ENCODE data around the gene ARID1B. TPM values are rescaled to one million over a fixed set of nuclear protein-coding genes. Genes with fewer than 3 reads are reported as not detected.
A peak's percentile ranks its signal among the peaks of the same experiment; 100 is the strongest.

ARID1B gene
- total RNA-seq, 2 donors from 2014 or later = 66.7 to 67.3 TPM

GRCh38 chr6:157151989-157152388, 374.8 kb downstream of the ARID1B start:
- Mint-ChIP-seq H3K27me3 (no peaks in the 10 kb centered on the region), H3K27ac (peak overlapping the region; percentile 11), H3K36me3 (ENCODE audit: low read depth) (peaks cover 65% of the 10 kb centered on the region), H3K4me1 (peaks cover 8% of the 10 kb centered on the region), H3K9me3 (no peaks in the 10 kb centered on the region), H3K4me3 (no peak overlapping the region)
- ATAC-seq (replicated peaks) = no peak

GRCh38 chr6:157152556-157152955, 375.4 kb downstream of the ARID1B start:
- no peak overlapping the region for H3K4me3 Mint-ChIP-seq
- peaks cover 8% of the 10 kb centered on the region for H3K4me1 Mint-ChIP-seq
- H3K27ac Mint-ChIP-seq = no peak overlapping the region
- no peak for ATAC-seq (replicated peaks)
- H3K9me3 Mint-ChIP-seq = no peaks in the 10 kb centered on the region
- peaks cover 70% of the 10 kb centered on the region for H3K36me3 Mint-ChIP-seq (ENCODE audit: low read depth)
- H3K27me3 Mint-ChIP-seq = no peaks in the 10 kb centered on the region

- H3K27me3 Mint-ChIP-seq = no peaks in the 10 kb centered on the region
- peaks cover 49% of the 10 kb centered on the region for H3K36me3 Mint-ChIP-seq (ENCODE audit: low read depth)
- H3K9me3 Mint-ChIP-seq = no peaks in the 10 kb centered on the region
- ATAC-seq (replicated peaks) = no peak
- peaks cover 5% of the 10 kb centered on the region for H3K4me1 Mint-ChIP-seq
- no peak overlapping the region for H3K4me3 Mint-ChIP-seq
- H3K27ac Mint-ChIP-seq = peak overlapping the region; percentile 58
These were observed 378.6 kb downstream of the ARID1B start for GRCh38 chr6:157155804-157156203.

- H3K4me3 Mint-ChIP-seq = no peak overlapping the region
- H3K4me1 Mint-ChIP-seq = peaks cover 5% of the 10 kb centered on the region
These were observed 380.1 kb downstream of the ARID1B start for GRCh38 chr6:157157258-157157657.

GRCh38 chr6:157158456-157158855, 381.3 kb downstream of the ARID1B start:
- H3K27me3 Mint-ChIP-seq = no peaks in the 10 kb centered on the region
- H3K27ac Mint-ChIP-seq = no peak overlapping the region
- no peak for ATAC-seq (replicated peaks)
- no peak overlapping the region for H3K4me3 Mint-ChIP-seq
- no peaks in the 10 kb centered on the region for H3K9me3 Mint-ChIP-seq
- peaks cover 30% of the 10 kb centered on the region for H3K36me3 Mint-ChIP-seq (ENCODE audit: low read depth)
- peaks cover 5% of the 10 kb centered on the region for H3K4me1 Mint-ChIP-seq

More at GRCh38 chr6:157157258-157157657, 380.1 kb downstream of the ARID1B start:
- H3K36me3 Mint-ChIP-seq (ENCODE audit: low read depth) = peaks cover 37% of the 10 kb centered on the region
- H3K27ac Mint-ChIP-seq = no peak overlapping the region
- H3K9me3 Mint-ChIP-seq = no peaks in the 10 kb centered on the region
- H3K27me3 Mint-ChIP-seq = no peaks in the 10 kb centered on the region
- no peak for ATAC-seq (replicated peaks)

GRCh38 chr6:157158897-157159296, 381.7 kb downstream of the ARID1B start:
- H3K4me1 Mint-ChIP-seq = peaks cover 3% of the 10 kb centered on the region
- no peaks in the 10 kb centered on the region for H3K27me3 Mint-ChIP-seq
- no peaks in the 10 kb centered on the region for H3K9me3 Mint-ChIP-seq
- peak overlapping the region; percentile 52 for H3K27ac Mint-ChIP-seq
- no peak overlapping the region for H3K4me3 Mint-ChIP-seq
- no peak for ATAC-seq (replicated peaks)
- peaks cover 27% of the 10 kb centered on the region for H3K36me3 Mint-ChIP-seq (ENCODE audit: low read depth)

- H3K27ac Mint-ChIP-seq = peak overlapping the region; percentile 52
- ATAC-seq (replicated peaks) = no peak
- H3K4me1 Mint-ChIP-seq = no peaks in the 10 kb centered on the region
- no peaks in the 10 kb centered on the region for H3K27me3 Mint-ChIP-seq
- no peaks in the 10 kb centered on the region for H3K9me3 Mint-ChIP-seq
- H3K4me3 Mint-ChIP-seq = no peak overlapping the region
- H3K36me3 Mint-ChIP-seq (ENCODE audit: low read depth) = peaks cover 23% of the 10 kb centered on the region
These were observed 382.2 kb downstream of the ARID1B start for GRCh38 chr6:157159348-157159747.

GRCh38 chr6:157161912-157162311, 384.7 kb downstream of the ARID1B start:
- no peak for ATAC-seq (replicated peaks)
- no peak overlapping the region for H3K27ac Mint-ChIP-seq
- H3K36me3 Mint-ChIP-seq (ENCODE audit: low read depth) = peaks cover 7% of the 10 kb centered on the region
- H3K27me3 Mint-ChIP-seq = no peaks in the 10 kb centered on the region
- H3K4me3 Mint-ChIP-seq = no peak overlapping the region
- H3K9me3 Mint-ChIP-seq = no peaks in the 10 kb centered on the region
- no peaks in the 10 kb centered on the region for H3K4me1 Mint-ChIP-seq

- H3K4me1 Mint-ChIP-seq = no peaks in the 10 kb centered on the region
- no peak for ATAC-seq (replicated peaks)
- H3K36me3 Mint-ChIP-seq (ENCODE audit: low read depth) = peaks cover 11% of the 10 kb centered on the region
- H3K4me3 Mint-ChIP-seq = no peak overlapping the region
- no peaks in the 10 kb centered on the region for H3K27me3 Mint-ChIP-seq
- H3K27ac Mint-ChIP-seq = no peak overlapping the region
- no peaks in the 10 kb centered on the region for H3K9me3 Mint-ChIP-seq
These were observed 385.7 kb downstream of the ARID1B start for GRCh38 chr6:157162766-157163433.

GRCh38 chr6:157163434-157164159, 386.4 kb downstream of the ARID1B start:
- Mint-ChIP-seq H3K4me3 (no peak overlapping the region), H3K27me3 (no peaks in the 10 kb centered on the region), H3K27ac (peak overlapping the region; percentile 76), H3K36me3 (ENCODE audit: low read depth) (peaks cover 18% of the 10 kb centered on the region), H3K9me3 (no peaks in the 10 kb centered on the region), H3K4me1 (no peaks in the 10 kb centered on the region)
- no peak for ATAC-seq (replicated peaks)

GRCh38 chr6:157164972-157165371, 387.8 kb downstream of the ARID1B start:
- Mint-ChIP-seq H3K4me1 (no peaks in the 10 kb centered on the region), H3K4me3 (no peak overlapping the region), H3K36me3 (ENCODE audit: low read depth) (peaks cover 25% of the 10 kb centered on the region), H3K9me3 (no peaks in the 10 kb centered on the region), H3K27ac (no peak overlapping the region), H3K27me3 (no peaks in the 10 kb centered on the region)
- ATAC-seq (replicated peaks) = no peak

GRCh38 chr6:157166784-157167183, 389.6 kb downstream of the ARID1B start:
- Mint-ChIP-seq H3K9me3 (no peaks in the 10 kb centered on the region), H3K36me3 (ENCODE audit: low read depth) (peaks cover 34% of the 10 kb centered on the region), H3K27ac (peak overlapping the region; percentile 25), H3K27me3 (no peaks in the 10 kb centered on the region), H3K4me3 (no peak overlapping the region), H3K4me1 (no peaks in the 10 kb centered on the region)
- no peak for ATAC-seq (replicated peaks)

GRCh38 chr6:157167837-157168236, 390.7 kb downstream of the ARID1B start:
- Mint-ChIP-seq H3K4me3 (no peak overlapping the region), H3K27me3 (no peaks in the 10 kb centered on the region), H3K4me1 (no peaks in the 10 kb centered on the region), H3K27ac (no peak overlapping the region), H3K9me3 (no peaks in the 10 kb centered on the region), H3K36me3 (ENCODE audit: low read depth) (peaks cover 43% of the 10 kb centered on the region)
- no peak for ATAC-seq (replicated peaks)

- Mint-ChIP-seq H3K36me3 (ENCODE audit: low read depth) (peaks cover 46% of the 10 kb centered on the region), H3K4me3 (no peak overlapping the region), H3K9me3 (no peaks in the 10 kb centered on the region), H3K27ac (no peak overlapping the region), H3K27me3 (no peaks in the 10 kb centered on the region), H3K4me1 (no peaks in the 10 kb centered on the region)
- ATAC-seq (replicated peaks) = no peak
These were observed 391.3 kb downstream of the ARID1B start for GRCh38 chr6:157168471-157168870.

GRCh38 chr6:157169226-157169625, 392.0 kb downstream of the ARID1B start:
- Mint-ChIP-seq H3K4me1 (no peaks in the 10 kb centered on the region), H3K4me3 (no peak overlapping the region), H3K27me3 (no peaks in the 10 kb centered on the region), H3K9me3 (no peaks in the 10 kb centered on the region), H3K36me3 (ENCODE audit: low read depth) (peaks cover 54% of the 10 kb centered on the region), H3K27ac (no peak overlapping the region)
- no peak for ATAC-seq (replicated peaks)

All from activated T-helper 17 cell treated with anti-CD3 and anti-CD28 coated beads, Interleukin-2, amount 50 U/mL, for 72 hours (primary cell).